ENCODE data around the gene COL3A1.

COL3A1 gene

DNA sequence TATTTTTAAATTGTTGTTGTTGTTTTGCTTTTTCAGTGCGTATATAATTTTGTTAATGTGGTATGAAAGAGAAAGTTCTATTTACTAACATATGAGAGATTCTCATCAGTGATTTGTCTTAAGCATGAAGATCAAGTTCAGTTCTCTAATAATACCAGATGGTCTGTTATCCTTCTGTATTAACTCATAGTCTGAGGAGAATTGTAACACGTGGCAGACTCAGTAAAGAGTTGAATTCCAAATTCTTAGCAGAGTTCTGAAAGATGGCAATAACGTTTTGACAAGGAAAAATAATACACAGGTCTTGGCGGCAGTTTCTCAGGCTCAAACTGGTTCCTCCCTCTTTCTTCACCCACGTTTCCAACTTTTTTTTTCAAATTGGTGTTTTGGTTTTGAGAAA, 17.2 kb upstream of the COL3A1 start:
- no peaks in the 10 kb centered on the region for H3K4me1 ChIP-seq
- no peaks in the 10 kb centered on the region for H3K9me3 ChIP-seq (ENCODE audit: control insufficient read depth, low read length)
- H3K9ac ChIP-seq: no peak overlapping the region
- TF ChIP-seq, protein P1, sequence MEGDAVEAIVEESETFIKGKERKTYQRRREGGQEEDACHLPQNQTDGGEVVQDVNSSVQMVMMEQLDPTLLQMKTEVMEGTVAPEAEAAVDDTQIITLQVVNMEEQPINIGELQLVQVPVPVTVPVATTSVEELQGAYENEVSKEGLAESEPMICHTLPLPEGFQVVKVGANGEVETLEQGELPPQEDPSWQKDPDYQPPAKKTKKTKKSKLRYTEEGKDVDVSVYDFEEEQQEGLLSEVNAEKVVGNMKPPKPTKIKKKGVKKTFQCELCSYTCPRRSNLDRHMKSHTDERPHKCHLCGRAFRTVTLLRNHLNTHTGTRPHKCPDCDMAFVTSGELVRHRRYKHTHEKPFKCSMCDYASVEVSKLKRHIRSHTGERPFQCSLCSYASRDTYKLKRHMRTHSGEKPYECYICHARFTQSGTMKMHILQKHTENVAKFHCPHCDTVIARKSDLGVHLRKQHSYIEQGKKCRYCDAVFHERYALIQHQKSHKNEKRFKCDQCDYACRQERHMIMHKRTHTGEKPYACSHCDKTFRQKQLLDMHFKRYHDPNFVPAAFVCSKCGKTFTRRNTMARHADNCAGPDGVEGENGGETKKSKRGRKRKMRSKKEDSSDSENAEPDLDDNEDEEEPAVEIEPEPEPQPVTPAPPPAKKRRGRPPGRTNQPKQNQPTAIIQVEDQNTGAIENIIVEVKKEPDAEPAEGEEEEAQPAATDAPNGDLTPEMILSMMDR (IDR thresholded peaks at IDR 0.05): no peak
- no peaks in the 10 kb centered on the region for H3K79me2 ChIP-seq
- no peaks in the 10 kb centered on the region for H3K36me3 ChIP-seq (ENCODE audit: control insufficient read depth, insufficient read depth, low read length)
- no peak overlapping the region for H3K4me3 ChIP-seq (ENCODE audit: low read depth, low read length)
- H3K27me3 ChIP-seq (ENCODE audit: control insufficient read depth, insufficient read depth, low read length): no peaks in the 10 kb centered on the region
- no peak overlapping the region for H3K27ac ChIP-seq
- no peak overlapping the region for H3K4me2 ChIP-seq (ENCODE audit: low read length)
- no peak overlapping the region for H2AFZ ChIP-seq

DNA sequence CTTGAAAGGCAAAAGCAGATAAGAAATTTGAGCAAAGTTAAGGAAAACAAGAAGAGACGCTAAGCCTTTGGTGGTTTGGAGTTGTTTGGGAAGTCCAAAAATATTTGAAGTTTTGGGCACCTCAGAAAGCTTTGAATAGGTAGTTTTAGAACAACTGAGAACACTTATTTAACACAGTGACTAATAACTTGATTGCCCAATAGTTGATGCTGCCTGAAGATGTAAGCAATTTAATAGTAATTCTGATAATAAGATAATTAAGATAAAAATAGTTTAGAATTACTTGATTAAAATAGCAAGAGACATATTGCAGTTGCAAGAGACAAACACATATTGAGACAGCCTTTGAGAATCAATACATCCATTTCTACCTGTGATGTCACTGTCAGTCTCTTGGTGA, 16.5 kb upstream of the COL3A1 start:
- Histone ChIP-seq H3K36me3 (ENCODE audit: control insufficient read depth, insufficient read depth, low read length) (no peaks in the 10 kb centered on the region), H2AFZ (no peak overlapping the region), H3K4me2 (ENCODE audit: low read length) (no peak overlapping the region), H3K4me3 (ENCODE audit: low read depth, low read length) (no peak overlapping the region), H3K9ac (no peak overlapping the region), H3K27ac (no peak overlapping the region), H3K9me3 (ENCODE audit: control insufficient read depth, low read length) (no peaks in the 10 kb centered on the region), H3K27me3 (ENCODE audit: control insufficient read depth, insufficient read depth, low read length) (no peaks in the 10 kb centered on the region), H3K4me1 (no peaks in the 10 kb centered on the region), H3K79me2 (no peaks in the 10 kb centered on the region)
- TF ChIP-seq, protein P1 (IDR thresholded peaks at IDR 0.05): no peak

DNA sequence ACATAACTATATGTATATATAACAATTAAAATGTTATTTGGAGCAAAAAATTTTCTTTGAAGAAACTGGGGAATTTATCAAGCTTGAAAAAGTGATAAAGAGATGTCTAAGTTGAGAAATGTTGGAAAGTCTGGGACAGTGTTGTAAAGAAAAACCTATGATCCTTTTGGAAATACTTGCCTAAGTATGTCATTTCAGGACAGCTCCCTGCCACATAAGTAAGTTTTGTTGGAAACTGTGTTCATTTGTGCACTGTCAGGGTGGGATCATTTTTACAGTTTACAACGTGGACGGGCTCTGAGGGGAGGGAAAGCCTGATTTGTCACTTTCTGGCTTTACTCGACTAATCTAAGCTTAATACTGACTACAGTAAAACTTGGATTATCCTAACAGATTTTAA, 10.4 kb upstream of the COL3A1 start:
- Histone ChIP-seq H3K9me3 (ENCODE audit: control insufficient read depth, low read length) (no peaks in the 10 kb centered on the region), H3K27ac (no peak overlapping the region), H3K9ac (no peak overlapping the region), H3K79me2 (no peaks in the 10 kb centered on the region), H3K27me3 (ENCODE audit: control insufficient read depth, insufficient read depth, low read length) (no peaks in the 10 kb centered on the region), H3K4me1 (no peaks in the 10 kb centered on the region), H2AFZ (no peak overlapping the region), H3K4me3 (ENCODE audit: low read depth, low read length) (no peak overlapping the region), H3K36me3 (ENCODE audit: control insufficient read depth, insufficient read depth, low read length) (no peaks in the 10 kb centered on the region), H3K4me2 (ENCODE audit: low read length) (no peak overlapping the region)
- TF ChIP-seq, protein P1 (IDR thresholded peaks at IDR 0.05): no peak

DNA sequence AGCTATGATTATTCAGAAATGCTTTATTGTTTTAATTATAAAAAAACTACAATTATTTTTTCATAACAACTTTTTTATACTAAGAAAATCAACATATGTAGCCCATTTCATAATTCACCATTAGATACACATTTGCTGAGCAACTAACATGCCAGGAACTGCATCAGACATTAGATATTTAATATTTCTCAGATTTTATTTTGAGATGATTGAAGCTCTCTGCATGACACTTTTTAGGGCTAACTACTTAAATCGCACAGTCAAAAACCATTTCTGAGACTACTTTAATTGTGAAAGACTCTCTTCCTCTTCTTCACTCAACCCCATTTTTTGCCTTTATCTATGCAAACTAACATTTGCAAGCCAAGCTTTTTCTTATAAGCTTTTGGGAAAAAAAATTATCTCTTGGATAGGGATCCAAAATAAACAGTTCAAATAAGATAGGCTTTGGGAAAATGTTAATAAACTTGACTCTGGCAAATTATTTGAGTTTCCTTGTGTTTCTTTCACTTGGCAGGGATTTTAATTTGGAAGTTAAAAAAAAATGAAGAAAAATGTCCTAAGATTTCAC, 9.1 kb upstream of the COL3A1 start:
- no peak overlapping the region for H2AFZ ChIP-seq
- H3K4me2 ChIP-seq (ENCODE audit: low read length): no peak overlapping the region
- no peaks in the 10 kb centered on the region for H3K79me2 ChIP-seq
- H3K4me1 ChIP-seq: no peaks in the 10 kb centered on the region
- no peak overlapping the region for H3K9ac ChIP-seq
- H3K36me3 ChIP-seq (ENCODE audit: control insufficient read depth, insufficient read depth, low read length): no peaks in the 10 kb centered on the region
- TF ChIP-seq, protein P1 (IDR thresholded peaks at IDR 0.05): no peak
- no peak overlapping the region for H3K27ac ChIP-seq
- no peaks in the 10 kb centered on the region for H3K9me3 ChIP-seq (ENCODE audit: control insufficient read depth, low read length)
- H3K27me3 ChIP-seq (ENCODE audit: control insufficient read depth, insufficient read depth, low read length): no peaks in the 10 kb centered on the region
- H3K4me3 ChIP-seq (ENCODE audit: low read depth, low read length): no peak overlapping the region

DNA sequence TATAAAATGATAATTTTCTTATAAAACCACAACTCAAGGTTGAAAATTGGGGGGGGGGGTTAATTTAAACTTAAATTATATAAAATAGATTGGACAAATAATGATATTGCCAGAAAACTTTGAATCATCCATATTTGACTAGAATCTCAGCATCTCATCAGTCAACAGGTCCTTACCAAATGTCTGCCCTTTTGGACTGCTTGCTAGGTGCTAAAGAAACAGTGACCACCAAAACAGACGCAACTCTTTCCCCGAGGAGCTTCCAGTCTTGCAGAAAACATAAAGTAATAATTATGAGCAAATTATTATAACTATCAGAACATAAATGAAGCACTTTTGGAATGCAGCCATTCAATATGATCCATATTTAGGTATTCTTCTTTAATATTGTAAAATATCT, 8.6 kb upstream of the COL3A1 start:
- TF ChIP-seq, protein P1 (IDR thresholded peaks at IDR 0.05): no peak
- Histone ChIP-seq H3K9me3 (ENCODE audit: control insufficient read depth, low read length) (no peaks in the 10 kb centered on the region), H2AFZ (no peak overlapping the region), H3K27ac (no peak overlapping the region), H3K4me3 (ENCODE audit: low read depth, low read length) (no peak overlapping the region), H3K79me2 (no peaks in the 10 kb centered on the region), H3K36me3 (ENCODE audit: control insufficient read depth, insufficient read depth, low read length) (no peaks in the 10 kb centered on the region), H3K9ac (no peak overlapping the region), H3K27me3 (ENCODE audit: control insufficient read depth, insufficient read depth, low read length) (no peaks in the 10 kb centered on the region), H3K4me1 (no peaks in the 10 kb centered on the region), H3K4me2 (ENCODE audit: low read length) (no peak overlapping the region)

Data from parathyroid adenoma (tissue), 2 donors.